GM21528 (cell line): ENCODE measurements around the gene HS3ST4.

ENCODE experiments used
- ATAC-seq: cut with Tn5 transposase; IDR thresholded peaks from one replicate; pipeline ENCODE4 v1.9.1; 2021; ENCODE audit warnings: mild to moderate bottlenecking, moderate library complexity; ENCODE audit not compliant: unreplicated experiment, low FRiP score

Gene HS3ST4

GRCh38 chr16:25691519-25692091, at the start of gene HS3ST4:
Gene HS3ST4, plus strand, starts transcription at chr16:25691959.
- ATAC-seq, result no peak

GRCh38 chr16:25643633-25644032, 48.1 kb upstream of the HS3ST4 start:
- no peak for ATAC-seq

- no peak for ATAC-seq
These were observed 35.1 kb upstream of the HS3ST4 start for GRCh38 chr16:25656639-25657038.

GRCh38 chr16:25676820-25677219, 14.9 kb upstream of the HS3ST4 start:
- ATAC-seq, result no peak

- ATAC-seq, result no peak
These were observed 12.2 kb upstream of the HS3ST4 start for GRCh38 chr16:25679511-25679910.

- ATAC-seq, result no peak
These were observed 2.5 kb upstream of the HS3ST4 start for GRCh38 chr16:25689137-25689836.

- no peak for ATAC-seq
These were observed 1.1 kb upstream of the HS3ST4 start for GRCh38 chr16:25690552-25691143.

GRCh38 chr16:25692351-25692741, 587 bp downstream of the HS3ST4 start:
- ATAC-seq, result no peak

GRCh38 chr16:25692742-25693508, 1.2 kb downstream of the HS3ST4 start:
- ATAC-seq, result no peak

GRCh38 chr16:25693631-25694030, 1.9 kb downstream of the HS3ST4 start:
- ATAC-seq, result no peak

GRCh38 chr16:25699069-25699468, 7.3 kb downstream of the HS3ST4 start:
- no peak for ATAC-seq

GRCh38 chr16:25700547-25700946, 8.8 kb downstream of the HS3ST4 start:
- ATAC-seq, result no peak

GRCh38 chr16:25707553-25707952, 15.8 kb downstream of the HS3ST4 start:
- ATAC-seq, result no peak

GRCh38 chr16:25707982-25708583, 16.3 kb downstream of the HS3ST4 start:
- no peak for ATAC-seq

- no peak for ATAC-seq
These were observed 17.5 kb downstream of the HS3ST4 start for GRCh38 chr16:25709213-25709612.

GRCh38 chr16:25713785-25714570, 22.2 kb downstream of the HS3ST4 start:
- ATAC-seq, result no peak

GRCh38 chr16:25716186-25716585, 24.4 kb downstream of the HS3ST4 start:
- no peak for ATAC-seq

GRCh38 chr16:25721439-25721838, 29.7 kb downstream of the HS3ST4 start:
- ATAC-seq, result no peak

- no peak for ATAC-seq
These were observed 34.8 kb downstream of the HS3ST4 start for GRCh38 chr16:25726430-25727098.
